MCF 10A (cell line): ENCODE data around the gene SND1. TPM values are rescaled to one million over a fixed set of nuclear protein-coding genes. Genes with fewer than 3 reads are reported as not detected.

Experiments
- BruUV-seq: library from RNA; stranded (reverse); fragments of 400-500 nt; replicated peaks from 2 replicates; lab custom pipeline; 2021; lab: Mats Ljungman, UMichigan
- CTCF ChIA-PET: fragments of 300-600 bp; sonication (Branson Sonifier 250); formaldehyde crosslinking; extraction: SDS; loops from one replicate; lab custom pipeline; 2021; ENCODE audit warnings: antibody characterized with exemption, inconsistent platforms; lab: Yijun Ruan, JAX
- POLR2A ChIA-PET: fragments of 300-600, 350-650 bp; sonication (Branson Sonifier 250); formaldehyde crosslinking; extraction: SDS; loops from one replicate; lab custom pipeline; 2020; ENCODE audit warnings: antibody characterized with exemption, inconsistent platforms; lab: Yijun Ruan, JAX
- DNase-seq: peaks from one replicate; pipeline ENCODE4 v3.0.0-alpha.2; 2018; ENCODE audit not compliant: unreplicated experiment
- H3K27ac Mint-ChIP-seq: one replicate; pipeline ENCODE4 v1.8.0; 2022; ENCODE audit warnings: mild to moderate bottlenecking, low read depth, mixed read lengths; ENCODE audit not compliant: unreplicated experiment
- H3K27me3 Mint-ChIP-seq: one replicate; pipeline ENCODE4 v1.8.0; 2022; ENCODE audit warnings: mixed read lengths; ENCODE audit not compliant: insufficient read depth, unreplicated experiment
- H3K36me3 Mint-ChIP-seq: one replicate; pipeline ENCODE4 v1.8.0; 2022; ENCODE audit warnings: mild to moderate bottlenecking, moderate library complexity, mixed read lengths; ENCODE audit not compliant: insufficient read depth, unreplicated experiment
- H3K4me1 Mint-ChIP-seq: one replicate; pipeline ENCODE4 v1.8.0; 2022; ENCODE audit warnings: mixed read lengths; ENCODE audit not compliant: insufficient read depth, unreplicated experiment
- H3K4me3 Mint-ChIP-seq: one replicate; pipeline ENCODE4 v1.8.0; 2022; ENCODE audit warnings: mild to moderate bottlenecking, moderate library complexity, mixed read lengths; ENCODE audit not compliant: unreplicated experiment
- H3K9me3 Mint-ChIP-seq: one replicate; pipeline ENCODE4 v1.8.0; 2022; ENCODE audit warnings: mixed read lengths; ENCODE audit not compliant: unreplicated experiment
- intact Hi-C: fragments of 100-400 bp; cut with micrococcal nuclease; formaldehyde crosslinking; loops from 2 replicates; pipeline ENCODE4 v1.14.1; 2022
- total RNA-seq: library from RNA; stranded (reverse); gene quantifications from 2 replicates; pipeline ENCODE4 v1.2.3, GENCODE V29; 2022
- TF ChIP-seq, protein P1 (sequence below): fragments of 200-600 bp; IDR thresholded peaks from one replicate; pipeline ENCODE4 v1.8.0; 2022; ENCODE audit warnings: antibody characterized with exemption, mild to moderate bottlenecking; ENCODE audit not compliant: unreplicated experiment

The SND1 gene
- total RNA-seq, 1 experiment from 2014 or later: 297 TPM

DNA sequence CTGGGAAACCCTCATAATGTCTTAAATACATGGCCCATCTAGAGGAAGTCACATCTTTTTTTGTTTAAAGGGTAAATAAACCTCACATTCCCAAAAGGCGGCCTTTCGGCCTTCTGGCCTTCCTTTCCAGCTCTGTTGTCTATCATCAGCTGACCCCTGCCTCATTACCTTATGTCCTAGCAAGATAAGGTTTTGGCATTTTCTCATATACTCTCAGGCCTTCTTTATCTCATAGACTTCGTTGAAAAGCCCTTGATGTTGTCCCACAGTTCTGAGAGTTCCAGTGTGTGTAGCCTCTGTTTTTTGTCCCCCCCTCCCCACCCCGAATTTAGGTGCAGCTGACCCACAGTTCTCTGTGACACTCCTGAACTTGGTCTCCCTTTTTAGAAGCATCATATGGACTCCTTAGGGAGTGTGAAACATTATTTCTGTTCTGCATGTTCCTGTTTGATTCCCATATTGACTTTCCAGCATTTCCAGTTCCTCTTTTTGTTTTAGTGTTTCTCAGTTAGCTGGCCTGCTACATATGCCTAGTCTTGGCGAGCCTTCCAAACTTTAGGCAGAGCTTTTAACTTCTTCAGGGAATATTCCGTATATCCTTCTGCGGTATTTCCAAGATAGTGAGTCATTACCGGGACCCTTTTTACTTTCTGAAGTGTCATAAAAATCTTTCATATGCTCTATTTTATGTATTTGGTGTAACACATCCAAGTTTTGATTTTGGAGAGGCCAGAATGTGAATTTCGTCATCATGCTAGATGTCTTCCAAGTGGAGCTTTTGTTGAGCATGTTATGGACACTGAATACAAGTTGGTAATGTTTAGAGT lies 240.7 kb downstream of the SND1 start:
- no peak for DNase-seq
- TF ChIP-seq, protein P1, sequence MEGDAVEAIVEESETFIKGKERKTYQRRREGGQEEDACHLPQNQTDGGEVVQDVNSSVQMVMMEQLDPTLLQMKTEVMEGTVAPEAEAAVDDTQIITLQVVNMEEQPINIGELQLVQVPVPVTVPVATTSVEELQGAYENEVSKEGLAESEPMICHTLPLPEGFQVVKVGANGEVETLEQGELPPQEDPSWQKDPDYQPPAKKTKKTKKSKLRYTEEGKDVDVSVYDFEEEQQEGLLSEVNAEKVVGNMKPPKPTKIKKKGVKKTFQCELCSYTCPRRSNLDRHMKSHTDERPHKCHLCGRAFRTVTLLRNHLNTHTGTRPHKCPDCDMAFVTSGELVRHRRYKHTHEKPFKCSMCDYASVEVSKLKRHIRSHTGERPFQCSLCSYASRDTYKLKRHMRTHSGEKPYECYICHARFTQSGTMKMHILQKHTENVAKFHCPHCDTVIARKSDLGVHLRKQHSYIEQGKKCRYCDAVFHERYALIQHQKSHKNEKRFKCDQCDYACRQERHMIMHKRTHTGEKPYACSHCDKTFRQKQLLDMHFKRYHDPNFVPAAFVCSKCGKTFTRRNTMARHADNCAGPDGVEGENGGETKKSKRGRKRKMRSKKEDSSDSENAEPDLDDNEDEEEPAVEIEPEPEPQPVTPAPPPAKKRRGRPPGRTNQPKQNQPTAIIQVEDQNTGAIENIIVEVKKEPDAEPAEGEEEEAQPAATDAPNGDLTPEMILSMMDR: no peak
- Mint-ChIP-seq H3K27ac (peak overlapping the region; percentile 7), H3K4me3 (no peak overlapping the region), H3K9me3 (no peaks in the 10 kb centered on the region), H3K4me1 (peaks cover 10% of the 10 kb centered on the region), H3K36me3 (peaks cover 60% of the 10 kb centered on the region), H3K27me3 (no peaks in the 10 kb centered on the region)
- intact Hi-C loops: no loop called here
- ChIA-PET CTCF (interaction anchor here (0.6 to 0.8 kb wide), 2 partner anchors 100 to 243 kb away, joined by 3 read pairs; no protein-coding TSS in a partner anchor), POLR2A (interaction anchor here (1.1 kb wide), 1 partner anchor 15 kb away, joined by 3 read pairs; no protein-coding TSS in a partner anchor)
- no TSS peak for BruUV-seq

GRCh38 chr7:127893547-127893946 lies 241.6 kb downstream of the SND1 start:
- TF ChIP-seq, protein P1: no peak
- DNase-seq: no peak
- intact Hi-C loops: no loop called here
- Mint-ChIP-seq H3K27ac (no peak overlapping the region), H3K36me3 (peaks cover 52% of the 10 kb centered on the region), H3K9me3 (no peaks in the 10 kb centered on the region), H3K4me1 (peaks cover 10% of the 10 kb centered on the region), H3K4me3 (no peak overlapping the region), H3K27me3 (no peaks in the 10 kb centered on the region)
- ChIA-PET POLR2A (interaction anchor here (0.6 to 0.9 kb wide), 2 partner anchors 13 to 157 kb away, joined by 3 read pairs; no protein-coding TSS in a partner anchor), CTCF (interaction anchor here (0.6 kb wide), 1 partner anchor 14 kb away, joined by 3 read pairs; no protein-coding TSS in a partner anchor)
- BruUV-seq: no TSS peak

DNA sequence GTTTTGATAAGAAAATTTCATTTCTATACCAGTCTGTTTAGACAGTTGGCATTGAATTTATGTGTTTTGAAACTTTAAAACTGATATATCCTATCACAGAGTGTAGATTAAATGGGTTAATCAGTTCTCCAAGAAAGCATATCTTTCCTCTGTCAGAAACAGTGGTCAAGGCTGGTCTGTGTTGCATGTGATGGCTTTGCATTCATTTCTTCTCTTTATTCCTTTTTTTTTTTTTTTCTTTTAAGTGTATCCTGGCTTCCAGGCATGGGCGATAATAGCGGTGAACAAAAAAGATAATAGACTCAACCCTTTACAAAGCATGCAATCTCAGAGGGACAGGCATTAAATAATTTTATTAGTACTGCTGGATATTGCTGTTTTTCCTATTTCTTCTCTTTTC lies 242.6 kb downstream of the SND1 start:
- Mint-ChIP-seq H3K27me3 (no peaks in the 10 kb centered on the region), H3K36me3 (peaks cover 46% of the 10 kb centered on the region), H3K4me3 (no peak overlapping the region), H3K27ac (no peak overlapping the region), H3K9me3 (no peaks in the 10 kb centered on the region), H3K4me1 (peaks cover 14% of the 10 kb centered on the region)
- no TSS peak for BruUV-seq
- CTCF ChIA-PET: interaction anchor here (0.6 kb wide), 1 partner anchor 363 kb away, joined by 3 read pairs; no protein-coding TSS in a partner anchor
- POLR2A ChIA-PET: no interaction called here
- intact Hi-C loops: no loop called here
- TF ChIP-seq, protein P1: no peak
- DNase-seq: no peak

DNA sequence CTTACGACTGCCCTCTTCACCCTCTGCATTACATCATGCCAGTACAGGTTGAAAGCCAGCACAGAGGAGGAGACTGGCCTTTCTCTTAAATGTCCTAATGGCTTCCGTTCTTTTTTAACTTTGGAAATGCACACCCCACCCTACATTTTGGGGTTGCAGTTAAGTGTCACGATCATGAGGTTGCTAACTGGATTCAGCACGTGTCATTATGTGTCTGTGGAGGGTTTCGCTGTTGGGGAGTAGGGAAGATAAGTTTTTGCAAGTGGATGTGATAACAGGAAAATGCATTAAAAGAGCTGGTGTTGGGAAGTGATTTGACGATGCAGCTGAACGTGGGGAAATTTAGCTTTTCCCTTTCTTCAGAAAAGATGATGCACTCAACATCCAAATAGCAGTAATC lies 243.4 kb downstream of the SND1 start:
- intact Hi-C loops: no loop called here
- no peak overlapping the region for H3K27ac Mint-ChIP-seq
- peaks cover 46% of the 10 kb centered on the region for H3K36me3 Mint-ChIP-seq
- H3K9me3 Mint-ChIP-seq: no peaks in the 10 kb centered on the region
- BruUV-seq: no TSS peak
- TF ChIP-seq, protein P1: no peak
- H3K4me1 Mint-ChIP-seq: peaks cover 15% of the 10 kb centered on the region
- CTCF ChIA-PET: interaction anchor here (0.6 to 1.0 kb wide), 3 partner anchors 10 to 314 kb away, joined by 3 read pairs; no protein-coding TSS in a partner anchor
- POLR2A ChIA-PET: no interaction called here
- no peak overlapping the region for H3K4me3 Mint-ChIP-seq
- no peak for DNase-seq
- H3K27me3 Mint-ChIP-seq: no peaks in the 10 kb centered on the region
